ENCODE results near the gene SURF6. TPM values are rescaled to one million over a fixed set of nuclear protein-coding genes. Genes with fewer than 3 reads are reported as not detected.

The SURF6 gene
- total RNA-seq, 4 donors from 2014 or later, result 14.5 to 28.6 (median 22.0) TPM

GRCh38 chr9:133348718-133349573 lies 13.0 kb upstream of the SURF6 start:
- intact Hi-C loops (cut with DNase I), result no loop called here
- no peak for TF ChIP-seq POLR2A (IDR thresholded peaks at IDR 0.05)
- TF ChIP-seq CTCF (IDR thresholded peaks at IDR 0.05), result no peak
- peak overlapping the region; percentile 93 to 96 (median 95) for H3K27ac ChIP-seq
- 11 to 14% methylated on average over 20 to 21 of the region's 25 CpGs for WGBS, 2 donors
- no peaks in the 10 kb centered on the region for H3K9me3 ChIP-seq
- H3K36me3 ChIP-seq, result peaks cover 37 to 75% (median 47%) of the 10 kb centered on the region in 3 donors
- H3K27me3 ChIP-seq, result no peaks in the 10 kb centered on the region
- H3K4me1 ChIP-seq, result peaks cover 16 to 58% (median 24%) of the 10 kb centered on the region in 3 donors
- H3K4me3 ChIP-seq, result peak overlapping the region; percentile 81 to 97 (median 92)
- DNase-seq, result no peak

GRCh38 chr9:133347985-133348717 lies 12.2 kb upstream of the SURF6 start, which contains the start of the genes MED22 and RPL7A:
Gene MED22 (minus strand): TSS chr9:133348131. CDS start chr9:133346662, 1,469 bp downstream.
Gene RPL7A (plus strand): TSS chr9:133348218. CDS start chr9:133348244, 26 bp downstream.
- Histone ChIP-seq H3K4me1 (peaks cover 16 to 58% (median 24%) of the 10 kb centered on the region in 3 donors), H3K27me3 (no peaks in the 10 kb centered on the region), H3K4me3 (peak within 1 kb of the TSS; percentile 81 to 97 (median 92)), H3K27ac (peak within 1 kb of the TSS; percentile 93 to 96 (median 95)), H3K36me3 (peaks cover 45 to 75% (median 53%) of the 10 kb centered on the region in 3 donors), H3K9me3 (no peaks in the 10 kb centered on the region)
- 0 to 1% methylated on average over 24 to 46 of the region's 64 CpGs for WGBS, 2 donors
- TF ChIP-seq CTCF (IDR thresholded peaks at IDR 0.05) (peak in 2 of 6 experiments; percentile 5 to 53), POLR2A (IDR thresholded peaks at IDR 0.05) (peak in 3 of 4 donors; percentile 70 to 89 (median 89))
- intact Hi-C loops (cut with DNase I), result no loop called here
- peak; percentile 75 for DNase-seq

- intact Hi-C loops (cut with DNase I), result no loop called here
- peaks cover 51 to 75% (median 54%) of the 10 kb centered on the region in 3 donors for H3K36me3 ChIP-seq
These were observed 11.6 kb upstream of the SURF6 start for GRCh38 chr9:133347515-133347984.

GRCh38 chr9:133346021-133346785 lies 10.2 kb upstream of the SURF6 start:
- Histone ChIP-seq H3K27me3 (no peaks in the 10 kb centered on the region), H3K36me3 (peaks cover 40 to 75% (median 43%) of the 10 kb centered on the region in 3 donors), H3K4me1 (peaks cover 16 to 64% (median 24%) of the 10 kb centered on the region in 3 donors), H3K9me3 (no peaks in the 10 kb centered on the region), H3K27ac (peak overlapping the region; percentile 93 to 96 (median 95)), H3K4me3 (peak overlapping the region in 3 of 4 donors; percentile 90 to 97 (median 95))
- DNase-seq, result no peak
- WGBS, 2 donors, result 68 to 75% methylated on average over 6 to 7 of the region's 15 CpGs
- intact Hi-C loops (cut with DNase I), result no loop called here
- no peak for TF ChIP-seq CTCF (IDR thresholded peaks at IDR 0.05)
- TF ChIP-seq POLR2A (IDR thresholded peaks at IDR 0.05), result no peak

More at GRCh38 chr9:133347515-133347984, 11.6 kb upstream of the SURF6 start:
- Histone ChIP-seq H3K9me3 (no peaks in the 10 kb centered on the region), H3K4me3 (peak overlapping the region; percentile 81 to 97 (median 92)), H3K27ac (peak overlapping the region; percentile 93 to 96 (median 95)), H3K4me1 (peaks cover 16 to 60% (median 24%) of the 10 kb centered on the region in 3 donors), H3K27me3 (no peaks in the 10 kb centered on the region)
- WGBS, 2 donors, result 0% methylated on average over 10 to 15 of the region's 41 CpGs
- DNase-seq, result no peak
- TF ChIP-seq POLR2A (IDR thresholded peaks at IDR 0.05), result no peak
- peak in 1 of 6 experiments; percentile 9 for TF ChIP-seq CTCF (IDR thresholded peaks at IDR 0.05)

Data from esophagus squamous epithelium (tissue), 5 donors.